DOHH2 (cell line): ENCODE measurements around the gene MAP4K3.
"Not testable (repeated sequence)": the region's sequence is repeated elsewhere in the genome, so short reads cannot be mapped to it uniquely, and the experiment has no call there.

Experiments used
- H3F3A ChIP-seq: fragments of 200-600 bp; sonication (generic), shearing (Covaris generic); 2 replicates; pipeline ENCODE4 v1.6.0; 2016; ENCODE audit warnings: antibody characterized with exemption, mild to moderate bottlenecking; ENCODE audit not compliant: control insufficient read depth, insufficient read depth
- H3K27ac ChIP-seq: fragments of 200-600 bp; sonication (generic); 2 replicates; pipeline ENCODE4 v1.5.1; 2014; ENCODE audit warnings: low read depth, mild to moderate bottlenecking, low read length, moderate library complexity
- H3K27me3 ChIP-seq: fragments of 200-600 bp; sonication (generic); 2 replicates; pipeline ENCODE4 v1.6.1; 2014; ENCODE audit warnings: mild to moderate bottlenecking, low read length, mixed read lengths; ENCODE audit not compliant: control insufficient read depth
- H3K36me3 ChIP-seq: fragments of 200-600 bp; sonication (generic); 2 replicates; pipeline ENCODE4 v1.6.1; 2014; ENCODE audit warnings: mild to moderate bottlenecking, low read length, moderate library complexity, mixed read lengths; ENCODE audit not compliant: control insufficient read depth
- H3K4me1 ChIP-seq: fragments of 200-600 bp; sonication (generic); 2 replicates; pipeline ENCODE4 v1.6.1; 2014; ENCODE audit warnings: mild to moderate bottlenecking, low read length, mixed read lengths; ENCODE audit not compliant: control insufficient read depth
- H3K4me2 ChIP-seq: fragments of 200-600 bp; sonication (generic); 2 replicates; pipeline ENCODE4 v1.6.0; 2014; ENCODE audit warnings: mild to moderate bottlenecking, low read length, moderate library complexity
- H3K4me3 ChIP-seq: fragments of 200-600 bp; sonication (generic); 2 replicates; pipeline ENCODE4 v1.5.1; 2014; ENCODE audit warnings: mild to moderate bottlenecking, low read length, mixed read lengths
- H3K79me2 ChIP-seq: fragments of 200-600 bp; sonication (generic); 2 replicates; pipeline ENCODE4 v1.6.1; 2014; ENCODE audit warnings: mild to moderate bottlenecking, low read length, mixed read lengths; ENCODE audit not compliant: control insufficient read depth
- H3K9me2 ChIP-seq: fragments of 200-600 bp; sonication (generic); replicated peaks from 2 replicates; pipeline ENCODE4 v1.6.1; 2014; ENCODE audit warnings: mild to moderate bottlenecking, low read length, mixed read lengths; ENCODE audit not compliant: control insufficient read depth
- H3K9me3 ChIP-seq: fragments of 200-600 bp; sonication (generic); 2 replicates; pipeline ENCODE4 v1.6.1; 2014; ENCODE audit warnings: antibody characterized with exemption, low read length, mixed read lengths; ENCODE audit not compliant: control insufficient read depth, insufficient read depth
- H4K20me1 ChIP-seq: fragments of 200-600 bp; sonication (generic); 2 replicates; pipeline ENCODE4 v1.6.0; 2014; ENCODE audit warnings: low read depth, mild to moderate bottlenecking, antibody characterized with exemption, low read length, moderate library complexity; ENCODE audit not compliant: control insufficient read depth, insufficient read depth
- EZH2phosphoT487 ChIP-seq: fragments of 200-600 bp; sonication (generic); IDR thresholded peaks from 2 replicates; pipeline ENCODE4 v1.6.1; 2017; ENCODE audit warnings: borderline replicate concordance, mild to moderate bottlenecking, antibody characterized with exemption, low read length, moderate library complexity, mixed read lengths
- TF ChIP-seq, protein P1 (sequence below): fragments of 200-600 bp; sonication (generic); IDR thresholded peaks from one replicate; pipeline ENCODE4 v1.5.1; 2014; ENCODE audit warnings: antibody characterized with exemption, mild to moderate bottlenecking, low read depth, low read length; ENCODE audit not compliant: poor library complexity, severe bottlenecking

The MAP4K3 gene

DNA sequence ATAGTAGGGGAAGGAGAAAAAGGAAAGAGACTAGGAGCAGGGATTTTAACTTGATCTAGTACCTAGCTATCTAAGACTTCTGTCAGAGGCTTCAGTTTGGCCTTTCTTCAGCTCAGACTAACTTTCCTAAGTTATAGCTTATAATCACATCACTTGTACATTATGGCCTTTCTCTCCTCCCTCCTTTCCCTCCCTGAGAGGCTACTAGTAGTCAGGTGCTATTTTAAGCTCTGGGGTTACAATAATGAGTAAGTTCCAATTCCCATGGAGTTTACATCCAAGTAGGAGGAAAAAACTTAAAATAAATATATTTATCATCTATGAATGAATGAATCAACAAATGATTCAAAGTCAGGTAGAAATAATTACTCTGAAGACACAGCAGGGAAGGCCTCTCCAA is 102.6 kb downstream of the MAP4K3 start:
- Histone ChIP-seq H3K79me2 (no peaks in the 10 kb centered on the region), H3K27ac (no peak overlapping the region), H3K4me2 (no peak overlapping the region), H4K20me1 (no peaks in the 10 kb centered on the region), H3K9me2 (no peaks in the 10 kb centered on the region), H3K9me3 (no peaks in the 10 kb centered on the region), H3F3A (no peaks in the 10 kb centered on the region), H3K36me3 (no peaks in the 10 kb centered on the region), H3K27me3 (no peaks in the 10 kb centered on the region), H3K4me3 (no peak overlapping the region), H3K4me1 (no peaks in the 10 kb centered on the region)
- no peak for TF ChIP-seq EZH2phosphoT487
- TF ChIP-seq, protein P1, sequence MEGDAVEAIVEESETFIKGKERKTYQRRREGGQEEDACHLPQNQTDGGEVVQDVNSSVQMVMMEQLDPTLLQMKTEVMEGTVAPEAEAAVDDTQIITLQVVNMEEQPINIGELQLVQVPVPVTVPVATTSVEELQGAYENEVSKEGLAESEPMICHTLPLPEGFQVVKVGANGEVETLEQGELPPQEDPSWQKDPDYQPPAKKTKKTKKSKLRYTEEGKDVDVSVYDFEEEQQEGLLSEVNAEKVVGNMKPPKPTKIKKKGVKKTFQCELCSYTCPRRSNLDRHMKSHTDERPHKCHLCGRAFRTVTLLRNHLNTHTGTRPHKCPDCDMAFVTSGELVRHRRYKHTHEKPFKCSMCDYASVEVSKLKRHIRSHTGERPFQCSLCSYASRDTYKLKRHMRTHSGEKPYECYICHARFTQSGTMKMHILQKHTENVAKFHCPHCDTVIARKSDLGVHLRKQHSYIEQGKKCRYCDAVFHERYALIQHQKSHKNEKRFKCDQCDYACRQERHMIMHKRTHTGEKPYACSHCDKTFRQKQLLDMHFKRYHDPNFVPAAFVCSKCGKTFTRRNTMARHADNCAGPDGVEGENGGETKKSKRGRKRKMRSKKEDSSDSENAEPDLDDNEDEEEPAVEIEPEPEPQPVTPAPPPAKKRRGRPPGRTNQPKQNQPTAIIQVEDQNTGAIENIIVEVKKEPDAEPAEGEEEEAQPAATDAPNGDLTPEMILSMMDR, result no peak

DNA sequence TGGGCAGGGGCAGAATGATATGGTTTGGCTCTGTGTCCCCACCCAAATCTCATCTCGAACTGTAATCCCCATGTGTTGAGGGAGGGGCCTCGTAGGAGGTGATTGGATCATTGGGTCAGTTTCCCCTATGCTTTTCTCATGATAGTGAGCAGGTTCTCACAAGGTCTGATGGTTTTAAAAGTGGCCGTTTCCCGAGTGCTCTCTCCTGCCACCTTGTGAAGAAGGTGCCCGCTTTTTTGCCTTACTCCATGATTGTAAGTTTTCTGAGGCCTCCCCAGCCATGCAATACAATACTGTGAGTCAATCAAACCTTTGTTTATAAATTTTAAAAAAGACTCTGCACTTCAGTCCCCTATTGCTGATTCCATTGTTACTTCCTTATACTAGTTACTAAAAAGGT is 110.4 kb downstream of the MAP4K3 start:
- Histone ChIP-seq H3K27me3 (no peaks in the 10 kb centered on the region), H3K79me2 (no peaks in the 10 kb centered on the region)

DNA sequence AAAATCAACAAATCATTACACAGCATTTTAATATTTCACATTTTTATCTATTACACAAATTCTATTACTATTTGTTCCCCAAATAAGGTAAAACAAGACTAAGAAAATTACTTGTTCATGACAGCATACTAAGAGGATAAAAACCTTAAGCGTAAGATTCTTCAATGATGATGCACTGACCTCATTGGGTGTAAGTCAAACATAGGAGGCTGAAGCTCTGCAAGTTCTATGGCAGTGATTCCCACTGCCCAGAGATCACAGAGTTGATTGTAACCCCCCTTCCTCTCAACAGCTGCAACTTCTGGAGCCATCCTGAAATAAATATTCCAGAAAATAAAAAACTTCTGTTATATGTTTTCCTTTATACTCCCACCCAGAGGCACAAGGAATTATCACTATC is 111.1 kb downstream of the MAP4K3 start:
- no peaks in the 10 kb centered on the region for H3K4me1 ChIP-seq
- H3K79me2 ChIP-seq, result no peaks in the 10 kb centered on the region
- no peaks in the 10 kb centered on the region for H3K9me2 ChIP-seq
- TF ChIP-seq, protein P1, result no peak
- no peak for TF ChIP-seq EZH2phosphoT487
- no peaks in the 10 kb centered on the region for H3K36me3 ChIP-seq
- no peak overlapping the region for H3K4me2 ChIP-seq
- H3K27me3 ChIP-seq, result no peaks in the 10 kb centered on the region
- H3K9me3 ChIP-seq, result no peaks in the 10 kb centered on the region
- H3K4me3 ChIP-seq, result no peak overlapping the region
- no peaks in the 10 kb centered on the region for H3F3A ChIP-seq
- H4K20me1 ChIP-seq, result no peaks in the 10 kb centered on the region
- H3K27ac ChIP-seq, result no peak overlapping the region

More for the DNA sequence above, 110.4 kb downstream of the MAP4K3 start:
- no peak for TF ChIP-seq EZH2phosphoT487
- TF ChIP-seq, protein P1, result no peak
- no peaks in the 10 kb centered on the region for H3K9me3 ChIP-seq
- no peak overlapping the region for H3K4me2 ChIP-seq
- no peak overlapping the region for H3K27ac ChIP-seq
- no peaks in the 10 kb centered on the region for H3K36me3 ChIP-seq
- no peak overlapping the region for H3K4me3 ChIP-seq
- no peaks in the 10 kb centered on the region for H3F3A ChIP-seq
- no peaks in the 10 kb centered on the region for H3K4me1 ChIP-seq
- H4K20me1 ChIP-seq, result no peaks in the 10 kb centered on the region
- no peaks in the 10 kb centered on the region for H3K9me2 ChIP-seq

DNA sequence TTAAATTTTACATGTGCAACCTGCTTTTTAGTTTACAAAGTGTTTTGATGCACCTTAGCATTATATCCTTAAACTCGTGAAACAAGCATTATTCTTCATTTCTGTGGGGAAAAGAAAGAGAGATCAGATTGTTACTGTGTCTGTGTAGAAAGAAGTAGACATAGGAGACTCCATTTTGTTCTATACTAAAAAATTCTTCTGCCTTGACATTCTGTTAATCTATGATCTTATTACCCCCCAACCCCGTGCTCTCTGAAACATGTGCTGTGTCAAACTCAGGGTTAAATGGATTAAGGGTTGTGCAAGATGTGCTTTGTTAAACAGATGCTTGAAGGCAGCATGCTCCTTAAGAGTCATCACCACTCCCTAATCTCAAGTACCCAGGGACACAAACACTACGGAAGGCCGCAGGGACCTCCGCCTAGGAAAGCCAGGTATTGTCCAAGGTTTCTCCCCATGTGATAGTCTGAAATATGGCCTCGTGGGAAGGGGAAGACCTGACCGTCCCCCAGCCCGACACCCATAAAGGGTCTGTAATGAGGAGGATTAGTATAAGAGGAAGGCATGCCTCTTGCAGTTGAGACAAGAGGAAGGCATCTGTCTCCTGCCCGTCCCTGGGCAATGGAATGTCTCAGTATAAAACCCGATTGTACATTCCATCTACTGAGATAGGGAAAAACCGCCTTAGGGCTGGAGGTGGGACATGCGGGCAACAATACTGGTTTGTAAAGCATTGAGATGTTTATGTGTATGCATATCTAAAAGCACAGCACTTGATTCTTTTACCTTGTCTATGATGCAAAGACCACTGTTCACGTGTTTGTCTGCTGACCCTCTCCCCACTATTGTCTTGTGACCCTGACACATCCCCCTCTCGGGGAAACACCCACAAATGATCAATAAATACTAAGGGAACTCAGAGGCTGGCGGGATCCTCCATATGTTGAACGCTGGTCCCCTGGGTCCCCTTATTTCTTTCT is 115.7 kb downstream of the MAP4K3 start:
- not testable (repeated sequence) for H4K20me1 ChIP-seq, H3K9me2 ChIP-seq, H3K4me2 ChIP-seq, H3K27me3 ChIP-seq, H3K27ac ChIP-seq, H3K4me1 ChIP-seq, H3K4me3 ChIP-seq, H3K79me2 ChIP-seq, H3K9me3 ChIP-seq, H3F3A ChIP-seq, H3K36me3 ChIP-seq
